Measurements from ENCODE around the gene NR3C2. TPM values are rescaled to one million over a fixed set of nuclear protein-coding genes. Genes with fewer than 3 reads are reported as not detected.

NR3C2 gene
- total RNA-seq, 1 experiment from 2014 or later, result 0.26 TPM

DNA sequence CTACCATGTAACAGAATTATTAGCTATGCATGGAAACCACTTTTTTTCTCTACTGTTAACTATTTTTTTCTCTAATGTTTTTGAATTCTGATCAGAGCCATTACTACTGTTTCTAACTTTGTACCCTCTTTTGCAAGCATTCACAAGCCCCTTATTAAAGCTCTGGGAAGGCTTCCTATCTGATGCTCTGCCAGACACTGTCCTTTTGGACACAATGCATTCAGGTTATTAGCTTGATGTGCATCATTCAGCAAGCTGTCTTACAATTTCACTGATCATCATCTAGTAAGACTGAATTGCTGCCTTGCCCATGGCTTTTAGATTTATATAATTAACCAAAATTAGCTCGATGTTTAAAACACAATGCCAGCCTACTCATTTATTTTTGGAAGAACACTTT is 155.1 kb downstream of the NR3C2 start:
- no peak overlapping the region for H3K4me3 ChIP-seq (ENCODE audit: low read depth in 2 of 2, low read length in 2 of 2)
- no TSS peak for BruUV-seq (replicated peaks)
- DNase-seq (ENCODE audit: low read depth, low spot score), result no peak
- ChIA-PET CTCF (no interaction called here), POLR2A (no interaction called here)
- in situ Hi-C loops (cut with HindIII; ENCODE audit: low pct_unique_long_range_greater_than_20kb, low sequenced_read_pairs), result no loop called here
- TF ChIP-seq TCF7L2 (IDR thresholded peaks at IDR 0.05; ENCODE audit: low read depth, low read length), result no peak
- TF ChIP-seq, protein P1, sequence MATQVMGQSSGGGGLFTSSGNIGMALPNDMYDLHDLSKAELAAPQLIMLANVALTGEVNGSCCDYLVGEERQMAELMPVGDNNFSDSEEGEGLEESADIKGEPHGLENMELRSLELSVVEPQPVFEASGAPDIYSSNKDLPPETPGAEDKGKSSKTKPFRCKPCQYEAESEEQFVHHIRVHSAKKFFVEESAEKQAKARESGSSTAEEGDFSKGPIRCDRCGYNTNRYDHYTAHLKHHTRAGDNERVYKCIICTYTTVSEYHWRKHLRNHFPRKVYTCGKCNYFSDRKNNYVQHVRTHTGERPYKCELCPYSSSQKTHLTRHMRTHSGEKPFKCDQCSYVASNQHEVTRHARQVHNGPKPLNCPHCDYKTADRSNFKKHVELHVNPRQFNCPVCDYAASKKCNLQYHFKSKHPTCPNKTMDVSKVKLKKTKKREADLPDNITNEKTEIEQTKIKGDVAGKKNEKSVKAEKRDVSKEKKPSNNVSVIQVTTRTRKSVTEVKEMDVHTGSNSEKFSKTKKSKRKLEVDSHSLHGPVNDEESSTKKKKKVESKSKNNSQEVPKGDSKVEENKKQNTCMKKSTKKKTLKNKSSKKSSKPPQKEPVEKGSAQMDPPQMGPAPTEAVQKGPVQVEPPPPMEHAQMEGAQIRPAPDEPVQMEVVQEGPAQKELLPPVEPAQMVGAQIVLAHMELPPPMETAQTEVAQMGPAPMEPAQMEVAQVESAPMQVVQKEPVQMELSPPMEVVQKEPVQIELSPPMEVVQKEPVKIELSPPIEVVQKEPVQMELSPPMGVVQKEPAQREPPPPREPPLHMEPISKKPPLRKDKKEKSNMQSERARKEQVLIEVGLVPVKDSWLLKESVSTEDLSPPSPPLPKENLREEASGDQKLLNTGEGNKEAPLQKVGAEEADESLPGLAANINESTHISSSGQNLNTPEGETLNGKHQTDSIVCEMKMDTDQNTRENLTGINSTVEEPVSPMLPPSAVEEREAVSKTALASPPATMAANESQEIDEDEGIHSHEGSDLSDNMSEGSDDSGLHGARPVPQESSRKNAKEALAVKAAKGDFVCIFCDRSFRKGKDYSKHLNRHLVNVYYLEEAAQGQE (IDR thresholded peaks at IDR 0.05; ENCODE audit: insufficient read depth in 1 of 2, low read depth in 2 of 2, low read length in 1 of 2), result no peak
- no peak for TF ChIP-seq SIN3A (IDR thresholded peaks at IDR 0.05; ENCODE audit: borderline replicate concordance, insufficient read depth, low read depth, low read length)
- TF ChIP-seq CTCF (IDR thresholded peaks at IDR 0.05), result no peak
- no peak for TF ChIP-seq POLR2AphosphoS5 (IDR thresholded peaks at IDR 0.05; ENCODE audit: low read depth, low read length)
- ATAC-seq, result no peak
- H3K27ac ChIP-seq (ENCODE audit: low read length), result no peak overlapping the region
- H3K9me3 ChIP-seq (ENCODE audit: control insufficient read depth, insufficient read depth, low read depth, low read length), result no peaks in the 10 kb centered on the region
- intact Hi-C loops (cut with micrococcal nuclease; ENCODE audit: unreplicated experiment), result no loop called here
- H3K27me3 ChIP-seq (ENCODE audit: control insufficient read depth, insufficient read depth, low read length), result no peaks in the 10 kb centered on the region
- H3K36me3 ChIP-seq (ENCODE audit: control insufficient read depth, insufficient read depth, low read length), result no peaks in the 10 kb centered on the region
- no peaks in the 10 kb centered on the region for H3K4me1 ChIP-seq (ENCODE audit: control insufficient read depth, insufficient read depth, low read length)

DNA sequence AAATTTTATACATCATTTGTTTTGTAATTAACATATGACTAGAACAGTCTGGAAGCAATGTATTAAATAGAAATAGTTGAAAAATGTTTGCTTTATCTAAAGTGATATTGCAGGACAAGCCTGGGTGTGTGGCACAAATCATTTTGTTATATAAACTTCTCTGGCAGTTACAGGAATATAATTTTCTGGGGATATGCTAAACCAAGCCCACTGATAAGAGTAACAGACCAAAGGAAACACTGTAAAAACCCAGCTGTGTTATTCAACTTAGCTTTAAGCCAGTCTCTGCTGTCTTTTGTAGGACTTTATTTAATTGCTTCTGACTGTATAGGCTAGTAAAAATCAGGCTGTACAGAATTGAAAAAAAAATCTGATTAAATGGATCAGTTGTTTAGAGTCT is 156.2 kb downstream of the NR3C2 start:
- CTCF ChIA-PET, result no interaction called here
- POLR2A ChIA-PET, result no interaction called here
- intact Hi-C loops (cut with micrococcal nuclease; ENCODE audit: unreplicated experiment) (no loop called here), in situ Hi-C loops (cut with HindIII; ENCODE audit: low pct_unique_long_range_greater_than_20kb, low sequenced_read_pairs) (no loop called here)
- no peak overlapping the region for H3K4me3 ChIP-seq (ENCODE audit: low read depth in 2 of 2, low read length in 2 of 2)
- TF ChIP-seq POLR2AphosphoS5 (IDR thresholded peaks at IDR 0.05; ENCODE audit: low read depth, low read length) (no peak), TCF7L2 (IDR thresholded peaks at IDR 0.05; ENCODE audit: low read depth, low read length) (no peak), CTCF (IDR thresholded peaks at IDR 0.05) (no peak), SIN3A (IDR thresholded peaks at IDR 0.05; ENCODE audit: borderline replicate concordance, insufficient read depth, low read depth, low read length) (no peak)
- TF ChIP-seq, protein P1 (IDR thresholded peaks at IDR 0.05; ENCODE audit: insufficient read depth in 1 of 2, low read depth in 2 of 2, low read length in 1 of 2), result no peak
- no peaks in the 10 kb centered on the region for H3K9me3 ChIP-seq (ENCODE audit: control insufficient read depth, insufficient read depth, low read depth, low read length)
- no peaks in the 10 kb centered on the region for H3K27me3 ChIP-seq (ENCODE audit: control insufficient read depth, insufficient read depth, low read length)
- H3K36me3 ChIP-seq (ENCODE audit: control insufficient read depth, insufficient read depth, low read length), result no peaks in the 10 kb centered on the region
- no peak overlapping the region for H3K27ac ChIP-seq (ENCODE audit: low read length)
- no peaks in the 10 kb centered on the region for H3K4me1 ChIP-seq (ENCODE audit: control insufficient read depth, insufficient read depth, low read length)
- ATAC-seq (no peak), DNase-seq (ENCODE audit: low read depth, low spot score) (no peak)
- BruUV-seq (replicated peaks), result no TSS peak

Data from Panc1 (cell line).